NCI-H1048 (cell line): ENCODE data around the gene PNLIPRP1.

Experiments
- DNase-seq: peaks from one replicate; lab custom pipeline; 2025; lab: John Stamatoyannopoulos, UW

PNLIPRP1 gene

GRCh38 chr10:116631871-116632295, 41.1 kb downstream of the PNLIPRP1 start:
- DNase-seq: no peak

DNA sequence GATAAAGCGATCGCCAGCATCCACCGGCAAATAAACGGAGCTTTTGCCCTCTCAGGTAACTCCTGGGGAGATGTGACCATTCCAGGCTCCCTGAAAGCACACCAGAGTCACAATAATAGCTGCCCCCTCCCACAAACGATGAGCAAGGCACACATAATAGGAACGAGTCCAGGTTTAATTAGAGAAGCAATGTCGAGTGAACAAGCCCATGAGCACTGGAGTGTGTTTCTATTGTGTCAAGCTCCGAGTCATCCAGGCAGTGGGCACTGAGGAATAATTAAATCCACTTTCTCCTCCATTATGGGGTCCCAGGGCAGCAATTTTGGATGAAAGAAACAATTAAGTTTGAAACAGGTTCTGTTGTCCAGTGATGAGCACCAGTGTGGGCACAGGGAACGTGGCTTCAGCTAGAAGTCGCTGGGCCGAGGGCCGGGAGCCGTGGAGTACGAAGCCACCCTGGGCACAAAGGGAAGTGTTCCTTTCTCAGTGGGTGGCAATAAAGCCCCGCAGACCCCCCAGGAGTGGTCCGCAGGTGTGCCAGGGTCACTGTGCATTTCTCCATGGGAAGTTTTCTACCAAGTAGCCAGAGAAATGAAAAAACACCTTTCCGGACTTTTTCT, 41.9 kb downstream of the PNLIPRP1 start:
- DNase-seq: no peak

DNA sequence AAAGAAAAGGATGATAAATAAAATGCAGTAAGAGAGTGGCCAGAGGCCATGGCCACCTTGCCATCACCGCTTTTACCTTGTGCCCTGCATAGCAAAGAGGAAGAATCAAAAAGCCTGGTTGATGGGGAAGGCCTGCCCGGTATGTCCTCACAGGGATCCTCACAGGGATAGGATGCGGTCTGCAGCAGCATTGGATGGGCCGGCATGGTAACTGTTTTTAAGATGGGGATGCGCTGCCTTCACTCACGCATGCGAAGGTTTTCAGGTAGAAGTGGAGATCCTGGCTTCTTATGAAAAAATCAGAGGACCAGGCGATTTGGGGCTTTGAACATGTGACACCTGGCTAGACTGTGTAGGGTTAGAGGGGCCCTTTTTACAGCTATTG, 42.4 kb downstream of the PNLIPRP1 start:
- DNase-seq: no peak

DNA sequence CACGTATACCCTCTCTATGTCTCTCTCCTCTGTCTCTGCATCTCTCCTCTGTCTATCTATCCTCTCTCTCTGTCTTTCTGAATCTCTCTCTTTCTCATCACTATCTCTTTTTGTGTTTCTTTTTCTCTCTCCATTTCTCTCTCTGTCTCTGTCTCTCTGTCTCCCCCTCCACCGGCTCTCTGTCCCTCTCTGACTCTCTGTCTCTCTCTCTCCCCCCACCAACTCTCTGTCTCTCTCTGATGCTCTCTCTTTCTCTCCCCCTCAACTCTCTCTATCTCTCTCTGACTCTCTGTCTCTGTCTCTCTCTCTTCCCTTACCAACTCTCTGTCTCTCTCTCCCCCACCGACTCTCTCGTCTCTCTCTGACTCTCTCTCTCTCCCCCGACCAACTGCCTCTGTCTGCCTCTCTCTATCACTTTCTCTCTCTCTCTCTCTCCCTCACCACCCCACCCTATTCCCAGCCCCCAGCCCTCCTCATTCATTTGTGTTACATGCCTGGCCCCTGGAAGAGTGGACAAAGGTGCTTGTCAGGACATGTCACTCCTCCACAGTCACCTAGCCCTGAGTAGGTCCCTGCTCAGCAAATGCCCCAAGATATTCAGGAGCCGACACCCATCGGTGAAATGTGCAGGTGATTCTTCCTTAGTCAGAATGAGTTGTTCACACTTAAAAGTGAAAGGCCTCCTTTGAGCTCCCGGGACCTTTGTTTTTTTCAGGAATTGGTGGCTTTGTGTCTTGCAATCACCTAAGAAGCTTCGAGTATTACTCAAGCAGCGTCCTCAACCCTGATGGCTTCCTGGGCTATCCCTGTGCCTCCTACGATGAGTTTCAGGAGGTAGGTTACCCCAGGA, 43.6 kb downstream of the PNLIPRP1 start:
- no peak for DNase-seq

DNA sequence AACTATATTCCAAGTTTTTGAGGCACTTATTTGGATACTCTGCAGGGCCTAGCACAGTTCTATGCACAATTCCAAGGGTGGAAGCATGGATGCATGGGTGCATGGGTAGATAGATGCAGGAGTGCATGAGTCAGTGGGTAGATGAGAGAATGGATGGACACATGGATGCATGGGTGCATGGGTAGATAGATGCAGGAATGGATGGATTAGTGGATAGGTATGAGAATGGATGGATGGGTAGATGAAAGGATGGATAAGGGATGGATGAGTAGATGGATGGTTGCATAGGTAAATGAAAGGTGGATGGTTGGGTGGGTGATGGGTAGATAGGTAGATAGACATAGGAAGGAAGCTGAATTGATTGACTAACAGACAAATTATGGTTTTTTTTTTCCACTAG, 45.6 kb downstream of the PNLIPRP1 start:
- no peak for DNase-seq

- no peak for DNase-seq
Measured at GRCh38 chr10:116636976-116637375, 46.2 kb downstream of the PNLIPRP1 start.

DNA sequence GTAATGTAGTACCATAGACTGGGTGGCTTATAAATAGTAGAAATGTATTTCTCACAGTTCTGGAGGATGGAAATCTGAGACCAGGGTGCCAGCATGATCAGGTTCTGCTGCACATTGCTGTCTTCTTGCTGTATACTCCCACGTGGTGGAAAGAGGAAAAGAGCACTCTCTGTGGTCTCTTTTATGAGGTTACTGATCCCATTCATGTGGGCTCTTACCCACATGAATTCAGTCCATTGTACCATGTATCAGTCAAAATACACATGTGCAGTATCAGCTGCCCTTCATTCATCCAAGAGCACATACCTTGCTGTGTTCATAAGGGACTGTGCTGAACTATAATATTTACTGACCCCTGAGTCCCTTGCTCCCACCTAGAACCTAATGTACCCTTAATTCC, 47.1 kb downstream of the PNLIPRP1 start:
- DNase-seq: no peak

- DNase-seq: no peak
Measured at GRCh38 chr10:116646502-116646901, 55.7 kb downstream of the PNLIPRP1 start.

DNA sequence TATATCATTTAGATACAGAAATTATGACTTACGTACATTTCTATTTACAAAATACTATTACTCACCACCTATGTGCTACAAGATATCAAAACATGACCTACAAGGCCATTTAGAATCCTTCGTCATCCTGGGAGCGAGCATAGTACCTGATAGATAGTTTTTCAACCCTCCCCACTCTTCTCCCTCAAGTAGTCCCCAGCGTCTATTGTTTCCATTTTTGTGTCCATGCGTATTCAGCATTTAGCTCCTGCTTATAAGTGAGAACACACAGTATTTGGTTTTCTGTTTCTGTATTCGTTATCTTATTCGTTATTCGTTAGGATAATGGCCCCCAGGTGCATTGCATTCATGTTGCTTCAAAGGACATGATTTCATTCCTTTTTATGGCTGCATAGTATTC, 58.1 kb downstream of the PNLIPRP1 start:
- no peak for DNase-seq

- DNase-seq: no peak
Measured at GRCh38 chr10:116653885-116654284, 63.1 kb downstream of the PNLIPRP1 start.

DNA sequence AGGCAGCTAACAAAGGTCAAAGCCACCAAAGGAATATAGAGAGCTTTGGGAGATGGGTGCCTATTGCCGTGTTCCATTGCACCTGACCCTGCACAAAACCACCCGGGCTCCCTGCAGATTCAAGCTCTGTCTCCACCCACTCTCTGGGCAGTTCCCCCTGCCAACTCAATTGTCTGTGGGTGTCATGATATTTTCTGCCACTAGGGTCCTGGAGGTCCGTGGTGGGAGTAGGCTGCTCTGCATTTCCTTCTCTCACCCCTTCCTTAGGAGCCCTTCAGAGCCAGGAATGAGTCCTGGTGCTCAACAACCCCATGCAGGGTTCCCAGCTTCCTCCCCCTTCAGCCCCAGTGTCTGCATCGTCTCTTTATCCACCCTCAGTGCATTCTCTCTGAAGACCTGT, 64.1 kb downstream of the PNLIPRP1 start:
- DNase-seq: no peak

GRCh38 chr10:116655568-116655967, 64.8 kb downstream of the PNLIPRP1 start:
- DNase-seq: no peak

DNA sequence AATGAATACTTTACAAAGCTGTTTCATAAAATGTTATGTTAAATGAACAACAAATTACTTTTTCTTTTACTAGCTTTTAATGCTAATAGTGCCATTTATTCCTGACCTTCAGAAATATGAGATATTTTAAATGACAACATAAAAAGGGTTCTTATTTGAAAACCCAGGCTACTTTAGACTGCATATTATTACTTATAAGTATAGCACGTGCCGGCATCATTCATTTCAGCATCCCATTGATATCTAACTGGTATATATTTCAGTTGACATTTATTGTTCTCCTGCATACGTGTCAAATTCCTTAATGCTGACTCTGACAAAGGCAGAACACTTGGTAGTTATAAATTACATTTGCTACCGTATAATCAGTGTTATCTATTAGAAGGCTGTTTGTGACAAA, 65.3 kb downstream of the PNLIPRP1 start:
- no peak for DNase-seq

DNA sequence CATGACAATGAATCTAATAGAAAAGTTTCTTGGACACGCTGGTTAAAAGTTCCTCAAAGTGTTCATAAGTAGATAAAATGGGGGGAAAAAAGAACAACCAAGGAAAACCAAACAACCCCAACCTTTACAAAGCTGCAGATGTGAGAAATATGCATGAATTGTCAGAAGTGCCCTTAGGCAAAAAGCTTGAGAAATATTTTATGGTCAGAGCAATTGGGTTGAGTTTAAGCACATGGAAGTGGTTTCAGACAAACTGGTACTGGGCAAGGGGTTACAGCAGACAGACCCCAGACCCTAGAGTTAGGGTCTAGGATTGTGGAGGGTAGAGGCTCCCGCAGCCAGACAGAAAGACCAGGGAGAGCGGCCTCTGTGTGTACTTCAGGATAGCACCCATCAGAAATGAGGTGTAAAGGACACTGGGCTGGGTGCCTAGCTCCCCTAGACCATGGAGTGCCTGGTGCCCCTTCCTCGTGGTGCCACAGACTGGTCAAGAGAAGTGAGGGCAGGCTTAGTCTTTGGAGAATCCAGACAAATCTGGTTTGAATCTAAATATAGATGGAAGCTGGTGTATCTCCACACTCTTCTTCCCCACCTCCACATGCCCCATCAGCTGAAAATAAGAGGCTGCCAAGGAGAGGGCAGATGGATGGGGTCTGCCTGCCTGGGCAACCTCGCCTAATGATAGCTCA, 67.2 kb downstream of the PNLIPRP1 start:
- DNase-seq: no peak
